GM18519 (cell line): ENCODE data around the gene TMEM63A.
"Not testable (repeated sequence)": the region's sequence is repeated elsewhere in the genome, so short reads cannot be mapped to it uniquely, and the experiment has no call there.

Experiments used
- ATAC-seq: cut with Tn5 transposase; IDR thresholded peaks from one replicate; pipeline ENCODE4 v1.9.1; 2021; ENCODE audit warnings: mild to moderate bottlenecking, moderate library complexity; ENCODE audit not compliant: unreplicated experiment, low FRiP score

The TMEM63A gene

DNA sequence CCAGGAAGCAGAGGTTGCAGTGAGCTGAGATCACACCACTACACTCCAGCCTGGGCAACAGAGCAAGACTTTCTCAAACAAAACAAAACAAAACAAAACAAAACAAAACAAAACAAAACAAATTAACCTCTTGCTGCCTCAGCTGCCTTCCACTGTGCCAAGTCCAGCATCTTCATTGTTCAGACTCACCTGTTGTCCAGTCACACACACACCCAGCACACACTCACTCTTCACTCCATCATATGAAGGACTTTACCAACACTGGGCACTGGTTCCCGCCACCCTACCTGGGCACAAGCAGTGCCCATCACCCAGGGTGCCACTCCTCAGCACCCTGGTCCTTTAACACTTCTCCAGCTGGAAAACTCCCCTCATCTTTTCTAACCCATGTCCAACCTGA, 27.3 kb upstream of the TMEM63A start:
- ATAC-seq: no peak

DNA sequence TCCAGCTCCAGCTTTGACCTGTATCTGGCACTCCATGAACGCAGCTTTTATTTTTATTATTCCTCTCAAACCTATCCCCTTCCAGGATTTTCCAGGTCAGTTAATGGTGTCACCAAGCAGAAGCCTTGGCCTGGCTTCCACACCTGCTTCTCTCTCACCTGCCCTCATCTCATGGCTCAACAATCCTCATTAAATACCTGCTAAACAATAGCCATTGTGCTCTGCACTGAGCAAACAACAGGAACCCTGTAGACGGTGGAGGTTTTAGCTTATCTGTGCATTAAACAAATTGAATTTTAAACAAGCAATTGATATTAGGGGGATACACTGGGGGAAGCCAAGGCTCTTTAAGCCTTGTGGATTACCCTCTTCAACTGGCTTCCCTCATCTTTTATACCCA, 26.6 kb upstream of the TMEM63A start:
- ATAC-seq: no peak

DNA sequence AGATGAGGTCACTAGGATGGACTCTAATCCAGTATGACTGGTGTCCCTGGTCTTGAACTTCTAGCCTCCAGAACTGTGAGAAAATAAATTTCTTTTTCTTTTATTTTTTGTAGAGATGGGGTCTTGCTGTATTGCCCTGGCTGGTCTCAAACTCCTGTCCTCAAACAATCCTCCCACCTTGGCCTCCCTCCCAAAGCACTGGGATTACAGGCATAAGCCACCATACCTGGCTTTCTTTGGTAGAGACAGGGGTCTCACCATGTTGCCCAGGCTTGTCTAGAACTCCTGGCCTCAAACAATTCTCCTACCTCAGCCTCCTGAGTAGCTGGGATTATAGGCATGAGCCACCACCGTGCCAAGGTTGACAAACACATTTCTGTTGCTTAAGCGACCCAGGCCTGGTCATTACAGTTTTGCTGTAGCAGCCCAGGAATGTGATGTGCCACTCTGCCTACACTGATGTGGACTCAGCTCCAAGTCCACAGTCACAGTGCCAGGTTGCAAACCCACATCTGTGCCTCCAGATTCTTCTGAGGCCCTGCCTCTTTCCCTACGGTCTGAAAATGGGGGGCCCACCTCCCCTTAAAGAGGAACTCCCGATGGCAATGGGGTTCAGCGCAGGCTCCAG, 25.9 kb upstream of the TMEM63A start:
- ATAC-seq: no peak

DNA sequence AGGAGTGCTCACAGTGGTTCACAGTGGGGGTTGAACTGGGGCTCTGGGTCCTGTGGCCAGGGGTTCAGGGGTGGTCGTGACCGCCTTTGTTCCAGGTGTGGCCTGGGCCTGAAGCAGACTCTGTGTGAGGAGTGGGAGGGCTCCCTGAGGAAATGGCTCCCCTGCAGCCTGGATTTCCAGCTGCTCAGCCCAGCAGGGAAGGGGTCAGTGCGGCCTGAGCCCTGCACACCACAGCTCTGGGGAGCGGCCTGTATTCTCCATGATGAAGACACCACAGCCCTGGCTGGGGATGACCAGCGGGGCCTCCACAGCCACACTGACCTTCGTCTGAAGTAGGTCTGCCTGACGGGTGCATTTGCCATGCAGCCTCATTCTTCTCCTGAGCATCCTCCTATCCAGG, 25.2 kb upstream of the TMEM63A start:
- no peak for ATAC-seq

DNA sequence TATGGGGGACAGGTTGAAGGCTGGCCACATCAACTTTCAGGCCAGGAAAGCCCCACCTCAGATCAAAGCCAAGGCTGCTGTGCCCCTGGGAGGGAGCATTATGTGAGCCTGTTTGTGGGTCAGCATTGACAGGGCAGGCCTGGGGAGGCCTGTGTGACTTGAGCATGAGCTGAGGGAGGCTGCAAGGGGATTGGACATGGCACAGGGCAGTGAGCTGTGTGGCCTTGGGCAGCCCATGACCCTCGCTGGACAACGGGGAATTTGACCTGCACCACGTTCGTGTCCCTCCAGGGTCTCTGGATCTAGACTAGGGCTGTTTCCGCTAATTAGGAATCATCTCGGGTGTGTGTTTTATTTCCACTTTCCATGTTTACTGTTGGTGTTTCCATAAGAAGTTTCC, 24.3 kb upstream of the TMEM63A start:
- no peak for ATAC-seq

DNA sequence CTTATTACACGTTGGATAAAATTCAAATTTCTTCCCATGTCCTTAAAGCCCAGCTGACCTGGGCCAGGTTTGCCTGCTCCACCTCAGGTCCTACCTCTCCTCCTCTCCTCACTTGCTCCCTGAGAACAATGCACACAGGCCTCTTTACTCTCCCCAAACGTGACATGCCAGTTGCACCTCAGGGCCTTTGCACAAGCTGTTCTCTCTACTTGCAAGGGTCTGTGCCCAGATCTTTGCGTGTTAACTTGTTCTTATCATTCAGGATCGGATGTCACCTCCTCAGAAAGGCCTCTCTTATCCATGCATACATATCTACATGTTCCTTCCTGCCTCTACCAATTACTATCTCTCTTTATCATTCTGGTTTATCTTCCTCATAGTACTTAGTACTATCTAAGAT, 21.4 kb upstream of the TMEM63A start:
- ATAC-seq: no peak

DNA sequence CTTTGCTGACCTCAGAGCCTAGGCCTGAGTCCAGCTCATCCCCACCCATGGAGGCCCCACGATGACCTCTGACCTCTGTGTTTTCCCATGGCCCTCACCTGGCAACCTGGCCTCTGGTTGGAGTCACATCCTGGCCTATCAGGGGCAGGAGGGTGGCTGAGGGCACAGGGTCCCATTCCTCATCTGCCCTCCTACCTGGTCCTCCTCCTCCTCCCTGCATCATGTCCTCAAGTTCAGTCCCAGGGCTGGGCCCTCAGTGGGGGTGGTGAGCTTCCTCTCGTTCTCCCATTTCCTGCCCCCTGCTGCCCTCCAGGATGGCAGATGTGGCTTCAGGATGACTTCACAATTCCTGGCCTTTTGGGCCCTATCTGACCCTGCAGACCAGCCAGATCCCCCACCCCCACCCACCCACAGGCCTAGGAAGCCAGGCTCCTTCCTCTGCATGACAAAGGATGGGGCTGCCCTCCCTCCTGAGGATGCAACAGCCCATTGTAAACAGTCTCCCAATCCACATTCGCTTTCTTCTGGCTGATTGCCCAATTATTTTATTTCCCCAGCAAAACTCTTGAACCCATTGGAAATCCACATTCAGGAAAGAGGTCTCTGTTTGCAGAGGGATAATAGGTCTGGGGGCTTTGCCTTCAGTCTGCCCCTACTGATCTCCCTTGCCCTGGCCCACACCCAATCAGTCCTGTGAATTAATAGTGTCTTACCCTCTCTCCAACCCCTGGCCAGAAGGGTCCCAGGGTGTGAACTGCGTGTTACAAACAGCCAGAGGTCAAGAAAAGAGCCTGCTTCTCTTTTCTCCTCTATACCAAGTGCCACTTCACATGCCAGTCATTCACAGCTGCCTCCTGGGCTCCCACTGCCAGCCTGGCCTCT, 17.1 kb upstream of the TMEM63A start:
- no peak for ATAC-seq

DNA sequence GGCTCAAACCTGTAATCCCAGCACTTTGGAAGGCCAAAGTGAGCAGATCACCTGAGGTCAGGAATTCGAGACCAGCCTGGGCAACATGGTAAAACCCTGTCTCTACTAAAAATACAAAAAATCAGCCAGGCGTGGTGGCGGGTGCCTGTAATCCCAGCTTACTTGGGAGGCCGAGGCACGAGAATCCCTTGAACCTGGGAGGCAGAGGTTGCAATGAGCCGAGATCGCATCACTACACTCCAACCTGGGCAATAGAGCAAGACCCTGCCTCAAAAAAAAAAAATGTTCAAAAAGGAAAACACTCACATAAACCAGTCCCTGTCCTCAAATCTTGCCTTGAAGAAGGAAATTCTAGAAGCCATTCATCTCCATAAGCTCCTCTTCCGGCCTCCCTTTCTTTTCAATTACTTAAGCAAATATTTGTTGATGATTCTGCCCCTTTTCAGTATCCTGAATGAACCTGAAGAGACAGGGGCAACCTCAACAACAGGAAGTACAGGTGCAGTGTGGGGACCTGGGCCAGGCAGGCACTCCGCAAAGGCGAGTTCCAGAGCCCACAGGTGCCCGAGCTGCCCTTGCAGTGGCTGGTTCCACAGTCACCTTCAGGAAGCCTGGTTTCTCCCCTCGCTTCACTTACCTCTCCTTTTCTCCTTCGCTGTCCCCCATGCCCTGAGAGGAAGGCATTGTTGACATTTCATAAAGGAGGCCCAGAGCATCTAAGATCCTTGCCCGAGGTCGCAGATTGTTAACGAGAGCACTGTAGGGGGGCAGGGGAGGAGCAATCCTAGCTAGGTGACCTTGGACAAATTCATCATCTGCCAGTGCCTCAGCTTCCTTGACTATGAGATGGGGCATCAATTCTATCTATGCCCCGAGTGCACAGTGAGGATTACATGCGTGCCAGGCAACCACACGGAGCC, 15.7 kb upstream of the TMEM63A start:
- no peak for ATAC-seq

DNA sequence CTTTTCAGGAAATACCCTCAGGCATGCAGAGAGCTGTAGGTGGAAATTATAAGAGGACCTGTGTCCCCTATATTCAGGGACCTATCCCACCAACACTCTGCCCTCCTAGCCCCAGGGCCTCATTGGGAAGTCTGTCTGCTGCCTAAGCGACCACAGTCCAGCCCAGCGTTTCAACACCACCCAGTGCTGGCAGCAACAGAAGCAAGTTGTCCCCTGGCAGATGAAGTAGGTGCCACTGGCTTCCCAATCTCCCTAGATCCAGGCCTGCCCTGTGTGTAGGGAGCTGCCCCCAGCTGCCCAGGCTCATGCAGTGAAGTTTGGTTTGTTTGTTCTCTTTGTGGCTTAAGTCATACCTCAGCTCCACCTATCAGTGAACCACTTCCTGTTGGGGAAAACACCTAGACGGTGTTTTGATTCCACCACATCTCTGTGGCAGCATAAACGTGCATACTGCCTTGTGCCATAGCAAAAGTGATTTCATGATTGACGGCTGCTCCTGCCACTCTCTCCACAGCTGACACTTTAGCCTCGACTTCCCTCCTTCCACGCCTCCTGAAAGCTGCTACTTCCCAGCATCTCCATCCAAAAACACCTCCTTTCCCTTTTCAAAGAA, 14.9 kb upstream of the TMEM63A start:
- ATAC-seq: peak; percentile 100

DNA sequence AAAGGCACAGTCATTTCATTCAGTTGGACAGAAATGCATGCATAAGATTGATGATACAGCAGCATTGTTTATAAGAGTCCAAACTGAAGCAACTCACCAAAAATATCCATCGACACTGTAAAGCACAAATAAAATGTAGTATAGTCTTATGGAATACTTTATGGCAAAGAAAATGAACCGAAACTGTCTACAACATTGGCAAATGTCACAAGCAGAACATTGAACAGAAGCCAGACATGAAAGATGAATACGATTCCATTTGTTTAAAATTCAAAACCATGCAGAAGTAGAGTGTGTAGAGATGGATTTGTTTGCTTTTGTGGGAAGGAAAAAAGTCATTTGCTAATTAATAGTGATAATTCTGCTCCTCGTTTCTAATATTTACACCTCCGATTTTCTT, 14.3 kb upstream of the TMEM63A start:
- ATAC-seq: no peak

DNA sequence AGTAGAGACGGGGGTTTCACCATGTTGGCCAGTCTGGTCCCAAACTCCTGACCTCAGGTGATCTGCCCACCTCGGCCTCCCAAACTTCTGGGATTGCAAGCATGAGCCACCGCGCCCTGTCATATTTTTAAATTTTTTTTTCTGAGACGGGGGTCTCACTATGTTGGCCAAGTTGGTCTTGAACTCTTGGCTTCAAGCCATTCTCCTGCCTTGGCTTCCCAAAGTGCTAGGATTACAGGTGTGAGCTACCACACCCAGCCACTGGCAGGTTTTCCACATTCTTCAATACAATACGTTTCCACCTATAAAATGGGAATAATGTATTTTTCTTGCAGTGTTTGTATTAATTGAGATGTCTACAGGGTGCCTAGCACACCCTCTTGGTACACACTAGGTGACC, 10.1 kb upstream of the TMEM63A start:
- no peak for ATAC-seq

DNA sequence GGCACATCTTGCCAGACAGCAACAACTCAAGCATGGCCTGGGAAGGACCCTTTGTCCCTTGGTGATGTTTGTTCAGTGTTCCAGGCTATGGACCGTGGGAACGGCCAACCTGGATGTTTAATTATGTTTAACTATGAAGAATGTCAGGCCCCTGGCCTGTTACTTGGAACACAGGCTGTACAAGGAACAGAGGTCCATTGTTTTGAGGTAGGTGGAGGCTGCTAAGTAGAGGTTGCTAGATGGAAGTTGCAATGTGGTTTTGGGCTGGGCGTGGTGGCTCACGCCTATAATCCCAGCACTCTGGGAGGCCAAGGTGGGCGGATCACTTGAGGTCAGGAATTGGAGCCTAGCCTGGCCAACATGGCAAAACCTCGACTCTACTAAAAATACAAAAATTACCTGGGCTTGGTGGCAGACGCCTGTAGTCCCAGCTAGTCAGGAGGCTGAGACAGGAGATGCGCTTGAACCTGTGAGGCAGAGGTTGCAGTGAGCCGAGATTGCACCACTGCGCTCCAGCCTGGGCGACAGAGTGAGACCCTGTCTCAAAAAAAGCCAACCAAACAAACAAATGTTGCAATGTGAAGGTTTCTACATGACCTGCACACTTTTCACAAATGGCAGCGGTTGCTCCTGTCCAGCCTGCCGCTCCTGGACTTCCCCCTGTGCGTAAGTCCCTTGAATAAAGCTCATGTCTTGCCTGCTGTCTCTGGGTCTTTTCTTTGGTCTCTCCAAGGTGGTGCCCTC, 9.2 kb upstream of the TMEM63A start:
- ATAC-seq: no peak

DNA sequence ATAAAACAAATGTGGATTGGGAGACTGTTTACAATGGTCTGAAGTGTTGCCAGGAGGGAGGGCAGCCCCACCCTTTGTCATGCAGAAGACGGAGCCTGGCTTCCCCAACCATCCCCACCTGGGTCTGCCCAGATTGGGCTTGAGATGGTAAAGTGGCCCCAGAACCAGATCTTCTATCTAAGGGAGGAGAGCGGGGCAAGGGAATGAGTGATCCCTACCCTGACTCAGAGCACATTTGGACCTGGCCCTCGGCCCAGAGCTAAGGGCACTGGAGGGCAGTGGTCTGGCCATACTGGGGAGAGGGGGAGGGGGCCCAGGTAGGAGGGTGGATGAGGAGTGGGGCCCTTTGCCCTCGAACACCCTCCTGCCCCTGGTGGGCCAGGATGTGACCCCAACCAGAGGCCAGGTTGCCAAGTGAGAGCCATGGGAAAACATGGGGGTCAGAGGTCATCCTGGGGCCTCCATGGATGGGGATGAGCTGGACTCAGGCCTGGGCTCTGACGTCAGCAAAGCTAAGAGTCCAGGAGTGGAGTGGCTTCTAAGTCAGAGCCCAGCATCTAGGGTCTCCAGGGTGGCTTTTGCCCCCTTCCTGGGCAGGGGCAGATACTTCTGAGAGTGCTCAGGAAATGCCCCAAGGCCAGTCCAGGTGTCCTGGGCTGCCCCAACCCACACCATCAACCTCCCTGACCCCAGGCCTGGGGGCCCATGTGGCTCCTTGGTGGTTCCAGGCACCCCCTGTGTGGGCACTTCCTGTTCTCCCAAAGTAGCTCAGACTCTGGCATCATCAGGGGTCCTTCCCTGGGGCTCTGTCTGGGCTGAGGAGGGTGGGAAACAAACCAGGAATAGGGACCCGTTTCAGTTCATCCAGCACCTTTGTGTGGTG, 8.4 kb upstream of the TMEM63A start:
- no peak for ATAC-seq

DNA sequence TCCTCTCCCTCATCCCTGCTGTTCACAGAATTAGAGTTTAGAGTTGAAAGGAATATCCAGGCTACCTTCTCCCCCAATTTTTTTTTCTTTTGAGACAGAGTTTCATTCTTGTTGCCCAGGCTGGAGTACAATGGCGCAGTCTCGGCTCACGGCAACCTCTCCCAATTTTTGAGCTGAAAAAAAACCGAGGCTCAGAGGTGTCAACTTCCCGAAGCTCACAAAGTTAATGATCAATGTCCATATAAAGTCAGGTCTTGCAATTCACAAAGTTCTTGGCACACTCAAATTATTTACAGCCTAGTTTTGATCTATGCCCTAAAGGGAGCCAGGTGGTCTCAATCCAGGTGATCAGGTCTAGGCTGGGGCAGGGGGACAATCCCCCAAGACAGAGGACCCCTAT, 7.6 kb upstream of the TMEM63A start:
- no peak for ATAC-seq

DNA sequence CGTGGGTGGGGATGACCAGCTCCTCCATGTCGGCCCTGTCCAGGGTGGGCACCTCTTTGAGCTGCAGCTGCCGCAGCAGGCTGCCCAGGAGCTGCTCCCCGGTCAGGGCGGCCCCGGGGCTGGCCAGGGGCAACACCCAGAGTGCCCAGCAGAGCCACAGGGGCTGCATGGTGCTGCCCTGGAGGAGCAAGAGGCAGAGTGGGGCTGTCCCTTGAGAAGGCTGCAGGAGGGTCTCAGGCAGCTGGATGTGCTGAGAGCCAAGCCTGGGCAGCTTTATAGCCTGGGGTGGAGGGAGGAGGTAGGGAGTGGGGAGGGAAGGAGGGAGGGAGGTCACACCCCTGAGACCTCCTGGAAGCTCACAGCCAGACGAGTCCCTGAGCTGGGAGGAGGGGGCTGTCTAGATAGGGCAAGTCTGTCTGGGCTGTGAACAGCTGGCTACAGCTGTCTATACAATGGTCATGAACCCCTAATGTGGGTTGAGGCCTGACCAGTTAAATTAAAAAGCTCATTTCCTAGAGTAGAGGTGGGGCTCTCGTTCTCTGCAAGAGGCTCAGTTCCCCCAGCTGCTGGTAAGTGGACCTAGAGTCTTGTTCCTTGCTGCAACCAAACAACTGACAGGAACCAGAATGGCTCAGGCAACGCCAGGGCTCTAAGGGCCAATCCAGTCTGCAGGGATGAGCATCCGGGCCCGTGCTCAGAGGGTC, 6.9 kb upstream of the TMEM63A start, which contains the start of gene LEFTY1:
TSS of gene LEFTY1 (minus strand) at position 249 of the 704 bp plus-strand sequence. CDS start at position 169, 80 bp downstream.
- no peak for ATAC-seq

DNA sequence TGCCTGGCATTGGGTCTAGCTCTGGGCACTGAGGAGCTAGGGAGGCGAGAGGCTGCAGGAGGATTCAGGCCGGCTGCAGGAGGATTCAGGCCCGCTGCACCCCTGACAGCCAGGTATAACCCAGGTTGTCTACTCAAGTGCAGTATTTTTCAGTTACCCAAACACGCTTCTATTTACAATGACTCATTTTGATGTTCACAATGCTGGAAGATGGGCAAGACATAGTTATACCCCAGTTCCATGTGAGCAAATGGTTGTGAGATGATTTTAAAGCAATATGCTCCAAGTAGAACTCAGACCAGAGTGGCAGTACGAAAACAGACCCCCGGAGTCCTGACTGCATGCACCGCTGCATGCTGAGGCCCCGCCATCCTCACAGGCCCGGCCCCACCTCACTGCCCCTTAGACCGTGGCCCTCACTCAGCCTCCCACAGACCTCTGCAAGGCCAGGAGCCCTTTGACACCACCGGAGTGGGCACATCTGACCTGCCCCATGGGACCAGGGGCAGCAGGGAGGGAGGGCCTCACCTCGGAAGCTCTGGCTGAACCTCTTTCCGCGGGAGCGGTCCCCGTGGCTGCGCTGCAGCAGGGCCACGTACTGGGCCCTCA, 6.2 kb upstream of the TMEM63A start:
- ATAC-seq: no peak

DNA sequence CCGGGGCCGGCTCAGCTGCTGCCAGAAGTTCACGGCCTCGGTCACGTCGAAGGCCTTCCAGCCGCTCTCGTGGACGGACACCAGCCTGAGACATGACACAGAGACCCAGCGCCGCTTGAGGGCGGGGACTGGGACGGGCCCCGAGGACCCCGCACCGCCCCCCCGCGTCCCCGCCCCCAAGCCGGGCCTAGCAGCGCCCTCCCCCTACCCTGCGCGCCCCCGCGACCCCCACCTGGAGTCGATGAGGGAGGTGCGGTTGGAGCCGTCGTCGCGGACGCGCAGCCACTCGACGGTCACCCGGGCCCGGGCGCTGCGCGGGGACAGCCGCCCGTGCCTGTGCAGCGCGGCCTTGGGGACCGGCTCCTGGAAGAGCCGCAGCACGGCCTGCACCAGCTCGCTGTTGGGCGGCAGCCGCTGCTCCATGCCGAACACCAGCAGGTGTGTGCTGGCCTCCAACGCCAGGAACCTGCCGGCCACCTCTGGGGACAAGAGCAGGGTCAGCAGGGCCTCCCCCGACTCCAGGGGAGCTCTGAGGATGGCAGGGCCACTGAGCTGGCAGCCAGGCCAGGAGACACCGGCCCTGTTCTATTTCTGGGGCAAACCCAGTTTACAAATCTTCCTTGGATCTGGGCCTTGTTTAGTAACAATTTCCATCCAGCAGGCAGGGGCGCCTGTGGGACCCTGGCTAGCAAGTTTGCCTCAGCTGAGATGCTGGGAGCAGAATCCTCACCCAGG, 5.5 kb upstream of the TMEM63A start:
- not testable (repeated sequence) for ATAC-seq
